Measurements from ENCODE around the gene SEC24D. TPM values are rescaled to one million over a fixed set of nuclear protein-coding genes. Genes with fewer than 3 reads are reported as not detected.

Gene SEC24D
- total and polyA plus RNA-seq, 9 of the 15 experiments (the other 6 are each of a cell fraction or from before 2014, with no cell fraction given): 7.1 to 22.5 (median 11.3) TPM

- TF ChIP-seq ZBTB12 (CRISPR knock-in tag; IDR thresholded peaks at IDR 0.05): no peak
- no peak for TF ChIP-seq RBM25 (IDR thresholded peaks at IDR 0.05; ENCODE audit: low read depth, low read length, severe bottlenecking)
- no peak for TF ChIP-seq ZNF23 (CRISPR knock-in tag; IDR thresholded peaks at IDR 0.05)
- TF ChIP-seq CTCF (IDR thresholded peaks at IDR 0.05 in 2 of 3, conservative IDR thresholded peaks at IDR 0.05 in 1 of 3; ENCODE audit: insufficient read depth in 2 of 3, low read depth in 1 of 3, low read length in 3 of 3): no peak
Measured at GRCh38 chr4:118843237-118843636, 7.3 kb upstream of the SEC24D start (continued).

GRCh38 chr4:118842055-118842454 lies 6.1 kb upstream of the SEC24D start:
- Histone ChIP-seq H3K4me1 (replicated peaks in 1 of 2; ENCODE audit: control insufficient read depth in 2 of 2, insufficient read depth in 2 of 2, low read length in 2 of 2) (no peaks in the 10 kb centered on the region), H3K4me3 (no peak overlapping the region), H3K36me3 (ENCODE audit: control insufficient read depth, insufficient read depth, low read length) (no peaks in the 10 kb centered on the region), H3K9ac (ENCODE audit: insufficient read depth in 1 of 2, low read depth in 2 of 2, low read length in 2 of 2) (no peak overlapping the region), H3K27me3 (ENCODE audit: control insufficient read depth in 2 of 2, insufficient read depth in 2 of 2, low read length in 2 of 2) (peaks cover 0 to 4% of the 10 kb centered on the region in 2 experiments; a peak in 2 of 5 replicates), H3K4me2 (ENCODE audit: insufficient read depth, low read length) (no peak overlapping the region), H3K9me3 (replicated peaks; ENCODE audit: control insufficient read depth, insufficient read depth, low read depth, low read length) (no peaks in the 10 kb centered on the region), H3K27ac (ENCODE audit: extremely low read depth, low read depth, low read length) (no peak overlapping the region), H4K20me1 (replicated peaks; ENCODE audit: control insufficient read depth, insufficient read depth, low read length) (no peaks in the 10 kb centered on the region), H3K79me2 (ENCODE audit: control insufficient read depth, insufficient read depth, low read length) (no peaks in the 10 kb centered on the region), H2AFZ (ENCODE audit: low read depth, low read length) (no peak overlapping the region), H3K9me1 (ENCODE audit: control insufficient read depth, insufficient read depth, low read length) (no peaks in the 10 kb centered on the region)
- 0% methylated on average over 3 of the region's 3 CpGs for WGBS (ENCODE audit: insufficient coverage, low coverage, missing lambda C conversion rate)
- no peak for DNase-seq (ENCODE audit: extremely low read depth in 1 of 4, low spot score in 3 of 4)
- in situ Hi-C loops (cut with MboI): no loop called here
- POLR2A ChIA-PET: no interaction called here
- BruUV-seq (replicated peaks): no TSS peak
- FAIRE-seq: no peak
- ATAC-seq: no peak
- TF ChIP-seq MAFG (tag; conservative IDR thresholded peaks at IDR 0.05): 0 out of 2 replicates have a peak, but pooled peaks have one; percentile 12
- peak; percentile 14; the same call in 1 of the 2 replicates for TF ChIP-seq C11orf30 (IDR thresholded peaks at IDR 0.05; ENCODE audit: low read depth)
- TF ChIP-seq WHSC1 (IDR thresholded peaks at IDR 0.05; ENCODE audit: low read length): no peak
- TF ChIP-seq SUPT5H (IDR thresholded peaks at IDR 0.05): no peak
- TF ChIP-seq KDM1A (IDR thresholded peaks at IDR 0.05): peak in 1 of 2 experiments; percentile 46; a peak in 2 of 4 replicates
- peak; percentile 22; the same call in 1 of the 2 replicates for TF ChIP-seq ZNF316 (IDR thresholded peaks at IDR 0.05)
- no peak for TF ChIP-seq ZNF24 (IDR thresholded peaks at IDR 0.05)
- no peak for TF ChIP-seq MECOM (CRISPR knock-in tag; IDR thresholded peaks at IDR 0.05)
- TF ChIP-seq MAFF (IDR thresholded peaks at IDR 0.05; ENCODE audit: low read length): peak; percentile 19; the same call in 1 of the 2 replicates
- intact Hi-C loops (cut with micrococcal nuclease): no loop called here
- CTCF ChIA-PET (ENCODE audit: low intra/inter-chr PET ratio): no interaction called here
